ENCODE data around the gene C1QTNF3. TPM values are rescaled to one million over a fixed set of nuclear protein-coding genes. Genes with fewer than 3 reads are reported as not detected.
"Not testable (repeated sequence)": the region's sequence is repeated elsewhere in the genome, so short reads cannot be mapped to it uniquely, and the experiment has no call there.

Gene C1QTNF3
- total and polyA plus RNA-seq, 4 donors = 30.3 to 52.4 (median 40.7) TPM

DNA sequence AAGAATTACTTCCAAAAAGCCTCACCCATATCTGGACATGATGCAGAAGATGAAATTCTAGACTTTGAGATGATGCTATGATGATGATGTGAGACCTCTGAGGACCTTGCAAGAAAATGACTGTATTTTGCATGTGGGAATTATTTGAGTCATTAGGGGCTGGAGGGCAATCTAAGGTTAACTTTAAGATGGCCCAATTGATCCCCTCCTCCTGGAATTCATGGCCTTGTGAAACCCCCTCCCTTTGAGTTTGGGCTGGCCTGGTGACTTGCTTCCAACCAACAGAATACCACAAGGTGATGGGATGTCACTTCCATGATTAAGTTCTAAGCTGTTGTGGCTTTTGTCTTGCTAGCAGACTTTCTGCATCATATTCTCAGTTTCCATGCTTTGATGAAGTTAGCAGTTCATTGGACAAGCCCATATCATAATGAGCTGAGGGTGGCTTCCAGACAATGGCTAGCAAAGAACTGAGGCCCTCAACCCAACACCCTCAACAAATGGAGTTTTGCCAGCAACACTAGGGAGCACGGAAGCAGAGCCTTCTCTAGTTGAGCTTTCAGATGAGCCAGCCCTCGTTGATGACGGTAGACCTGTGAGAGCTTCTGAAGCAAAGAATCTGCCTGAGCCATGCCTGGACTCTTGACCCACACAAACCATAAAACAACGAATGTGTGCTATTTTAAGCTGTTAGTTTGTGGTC, 27.7 kb downstream of the C1QTNF3 start:
- H3K36me3 ChIP-seq (ENCODE audit: control insufficient read depth, insufficient read depth, low read length) = peaks cover 2% of the 10 kb centered on the region
- H3K4me3 ChIP-seq (ENCODE audit: low read depth, low read length) = no peak overlapping the region
- no peaks in the 10 kb centered on the region for H3K9me3 ChIP-seq (ENCODE audit: control insufficient read depth, insufficient read depth, low read length)
- 86% methylated on average over 3 of the region's 4 CpGs for WGBS (ENCODE audit: insufficient coverage)
- DNase-seq (ENCODE audit: low read depth in 4 of 6, low spot score in 6 of 6) = no peak
- no peak overlapping the region for H3K27ac ChIP-seq (ENCODE audit: low read depth, low read length)
- H3K27me3 ChIP-seq (ENCODE audit: control insufficient read depth, insufficient read depth, low read length) = no peaks in the 10 kb centered on the region
- H3K4me1 ChIP-seq (ENCODE audit: control insufficient read depth, insufficient read depth, low read length) = peaks cover 2% of the 10 kb centered on the region

DNA sequence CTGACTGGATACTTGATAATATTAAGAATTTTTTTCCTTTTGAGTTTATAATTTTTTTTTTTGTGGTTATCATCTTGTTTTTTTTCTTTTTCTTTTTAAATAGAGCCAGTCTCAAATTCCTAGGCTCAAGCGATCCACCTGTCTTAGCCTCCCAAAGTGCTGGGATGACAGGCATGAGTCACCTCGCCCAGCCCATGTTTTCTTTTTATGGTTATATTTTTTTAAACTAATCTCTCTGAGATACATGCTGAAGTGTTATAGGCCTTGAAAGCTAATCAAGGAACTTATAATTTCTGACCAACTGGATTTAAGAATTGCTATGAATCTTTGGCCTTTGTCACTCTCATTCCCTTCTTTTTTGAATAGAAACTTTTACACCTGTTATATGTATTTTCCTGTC, 28.4 kb downstream of the C1QTNF3 start:
- no peak for DNase-seq (ENCODE audit: low read depth in 4 of 6, low spot score in 6 of 6)
- no peak overlapping the region for H3K27ac ChIP-seq (ENCODE audit: low read depth, low read length)
- no peak overlapping the region for H3K4me3 ChIP-seq (ENCODE audit: low read depth, low read length)
- peaks cover 2% of the 10 kb centered on the region for H3K36me3 ChIP-seq (ENCODE audit: control insufficient read depth, insufficient read depth, low read length)
- H3K4me1 ChIP-seq (ENCODE audit: control insufficient read depth, insufficient read depth, low read length) = peaks cover 2% of the 10 kb centered on the region
- no peaks in the 10 kb centered on the region for H3K27me3 ChIP-seq (ENCODE audit: control insufficient read depth, insufficient read depth, low read length)
- H3K9me3 ChIP-seq (ENCODE audit: control insufficient read depth, insufficient read depth, low read length) = no peaks in the 10 kb centered on the region
- no CpG with 5 or more reads among the region's 2 CpGs for WGBS (ENCODE audit: insufficient coverage)

DNA sequence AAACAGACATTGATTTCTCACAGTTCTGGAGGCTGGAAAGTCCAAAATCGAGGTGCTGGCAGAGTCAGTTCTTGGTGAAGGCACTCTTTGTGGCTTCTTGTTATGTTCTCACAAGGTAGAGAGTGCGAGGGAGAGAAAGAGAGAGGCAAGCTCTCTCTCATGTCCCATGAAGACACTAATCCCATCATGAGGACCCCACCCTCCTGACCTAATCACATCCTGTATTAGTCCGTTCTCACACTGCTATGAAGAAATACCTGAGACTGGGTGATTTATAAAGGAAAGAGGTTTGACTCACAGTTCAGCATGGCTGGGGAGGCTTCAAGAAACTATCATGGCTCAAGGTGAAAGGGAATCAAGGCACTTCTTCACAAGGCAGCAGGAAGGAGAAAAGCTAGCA, 29.5 kb downstream of the C1QTNF3 start:
- Histone ChIP-seq H3K4me1 (ENCODE audit: control insufficient read depth, insufficient read depth, low read length) (peaks cover 2% of the 10 kb centered on the region), H3K4me3 (ENCODE audit: low read depth, low read length) (no peak overlapping the region), H3K27me3 (ENCODE audit: control insufficient read depth, insufficient read depth, low read length) (no peaks in the 10 kb centered on the region), H3K36me3 (ENCODE audit: control insufficient read depth, insufficient read depth, low read length) (no peaks in the 10 kb centered on the region), H3K27ac (ENCODE audit: low read depth, low read length) (no peak overlapping the region), H3K9me3 (ENCODE audit: control insufficient read depth, insufficient read depth, low read length) (no peaks in the 10 kb centered on the region)
- DNase-seq (ENCODE audit: low read depth in 4 of 6, low spot score in 6 of 6) = no peak
- WGBS (ENCODE audit: insufficient coverage) = 83% methylated on average over 1 of the region's 3 CpGs

GRCh38 chr5:34012791-34013190, 30.2 kb downstream of the C1QTNF3 start:
- H3K27ac ChIP-seq (ENCODE audit: low read depth, low read length) = no peak overlapping the region
- DNase-seq (ENCODE audit: low read depth in 4 of 6, low spot score in 6 of 6) = peak in 5 of 6 donors; percentile 29 to 88 (median 48)
- H3K4me1 ChIP-seq (ENCODE audit: control insufficient read depth, insufficient read depth, low read length) = peaks cover 2% of the 10 kb centered on the region
- H3K4me3 ChIP-seq (ENCODE audit: low read depth, low read length) = no peak overlapping the region
- no peaks in the 10 kb centered on the region for H3K9me3 ChIP-seq (ENCODE audit: control insufficient read depth, insufficient read depth, low read length)
- no peaks in the 10 kb centered on the region for H3K36me3 ChIP-seq (ENCODE audit: control insufficient read depth, insufficient read depth, low read length)
- no peaks in the 10 kb centered on the region for H3K27me3 ChIP-seq (ENCODE audit: control insufficient read depth, insufficient read depth, low read length)

GRCh38 chr5:34011536-34011935, 31.5 kb downstream of the C1QTNF3 start:
- 60% methylated on average over 1 of the region's 4 CpGs for WGBS (ENCODE audit: insufficient coverage)
- Histone ChIP-seq H3K4me1 (ENCODE audit: control insufficient read depth, insufficient read depth, low read length) (peaks cover 7% of the 10 kb centered on the region), H3K27me3 (ENCODE audit: control insufficient read depth, insufficient read depth, low read length) (no peaks in the 10 kb centered on the region), H3K9me3 (ENCODE audit: control insufficient read depth, insufficient read depth, low read length) (no peaks in the 10 kb centered on the region), H3K36me3 (ENCODE audit: control insufficient read depth, insufficient read depth, low read length) (no peaks in the 10 kb centered on the region), H3K4me3 (ENCODE audit: low read depth, low read length) (no peak overlapping the region), H3K27ac (ENCODE audit: low read depth, low read length) (no peak overlapping the region)
- DNase-seq (ENCODE audit: low read depth in 4 of 6, low spot score in 6 of 6) = no peak

DNA sequence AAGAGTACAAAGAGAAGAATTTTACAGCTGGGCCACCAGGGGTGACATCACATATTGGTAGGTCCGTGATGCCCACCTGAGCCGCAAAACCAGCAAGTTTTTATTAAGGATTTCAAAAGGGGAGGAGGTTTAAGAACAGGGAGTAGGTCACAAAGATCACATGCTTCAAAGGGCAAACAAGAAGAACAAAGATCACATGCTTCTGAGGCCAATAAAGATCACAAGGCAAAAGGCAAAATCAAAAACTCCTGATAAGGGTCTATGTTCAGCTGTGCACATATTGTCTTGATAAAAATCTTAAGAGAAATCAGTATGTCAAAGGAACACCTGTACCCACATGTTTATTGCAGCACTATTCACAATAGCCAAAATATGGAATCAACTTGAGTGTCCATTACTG, 32.9 kb downstream of the C1QTNF3 start:
- not testable (repeated sequence) for H3K4me3 ChIP-seq (ENCODE audit: low read depth, low read length); H3K4me1 ChIP-seq (ENCODE audit: control insufficient read depth, insufficient read depth, low read length); DNase-seq (ENCODE audit: low read depth in 4 of 6, low spot score in 6 of 6); H3K27me3 ChIP-seq (ENCODE audit: control insufficient read depth, insufficient read depth, low read length); H3K36me3 ChIP-seq (ENCODE audit: control insufficient read depth, insufficient read depth, low read length); H3K27ac ChIP-seq (ENCODE audit: low read depth, low read length); H3K9me3 ChIP-seq (ENCODE audit: control insufficient read depth, insufficient read depth, low read length)
- no CpG with 5 or more reads among the region's 2 CpGs for WGBS (ENCODE audit: insufficient coverage)

- H3K36me3 ChIP-seq (ENCODE audit: control insufficient read depth, insufficient read depth, low read length) = no peaks in the 10 kb centered on the region
- peak overlapping the region; percentile 99 for H3K27ac ChIP-seq (ENCODE audit: low read depth, low read length)
- WGBS (ENCODE audit: insufficient coverage) = no CpG with 5 or more reads among the region's 1 CpG
- no peaks in the 10 kb centered on the region for H3K27me3 ChIP-seq (ENCODE audit: control insufficient read depth, insufficient read depth, low read length)
- peaks cover 7% of the 10 kb centered on the region for H3K4me1 ChIP-seq (ENCODE audit: control insufficient read depth, insufficient read depth, low read length)
- H3K4me3 ChIP-seq (ENCODE audit: low read depth, low read length) = no peak overlapping the region
- no peaks in the 10 kb centered on the region for H3K9me3 ChIP-seq (ENCODE audit: control insufficient read depth, insufficient read depth, low read length)
- DNase-seq (ENCODE audit: low read depth in 4 of 6, low spot score in 6 of 6) = no peak
Observed at GRCh38 chr5:34009610-34010009, 33.4 kb downstream of the C1QTNF3 start.

- peak in 1 of 6 donors; percentile 7 for DNase-seq (ENCODE audit: low read depth in 4 of 6, low spot score in 6 of 6)
- WGBS (ENCODE audit: insufficient coverage) = no CpG with 5 or more reads among the region's 1 CpG
- peak overlapping the region; percentile 91 for H3K4me3 ChIP-seq (ENCODE audit: low read depth, low read length)
- no peaks in the 10 kb centered on the region for H3K36me3 ChIP-seq (ENCODE audit: control insufficient read depth, insufficient read depth, low read length)
- H3K27me3 ChIP-seq (ENCODE audit: control insufficient read depth, insufficient read depth, low read length) = no peaks in the 10 kb centered on the region
- H3K27ac ChIP-seq (ENCODE audit: low read depth, low read length) = peak overlapping the region; percentile 99
- peaks cover 7% of the 10 kb centered on the region for H3K4me1 ChIP-seq (ENCODE audit: control insufficient read depth, insufficient read depth, low read length)
- no peaks in the 10 kb centered on the region for H3K9me3 ChIP-seq (ENCODE audit: control insufficient read depth, insufficient read depth, low read length)
Observed at GRCh38 chr5:34008802-34009201, 34.2 kb downstream of the C1QTNF3 start.

DNA sequence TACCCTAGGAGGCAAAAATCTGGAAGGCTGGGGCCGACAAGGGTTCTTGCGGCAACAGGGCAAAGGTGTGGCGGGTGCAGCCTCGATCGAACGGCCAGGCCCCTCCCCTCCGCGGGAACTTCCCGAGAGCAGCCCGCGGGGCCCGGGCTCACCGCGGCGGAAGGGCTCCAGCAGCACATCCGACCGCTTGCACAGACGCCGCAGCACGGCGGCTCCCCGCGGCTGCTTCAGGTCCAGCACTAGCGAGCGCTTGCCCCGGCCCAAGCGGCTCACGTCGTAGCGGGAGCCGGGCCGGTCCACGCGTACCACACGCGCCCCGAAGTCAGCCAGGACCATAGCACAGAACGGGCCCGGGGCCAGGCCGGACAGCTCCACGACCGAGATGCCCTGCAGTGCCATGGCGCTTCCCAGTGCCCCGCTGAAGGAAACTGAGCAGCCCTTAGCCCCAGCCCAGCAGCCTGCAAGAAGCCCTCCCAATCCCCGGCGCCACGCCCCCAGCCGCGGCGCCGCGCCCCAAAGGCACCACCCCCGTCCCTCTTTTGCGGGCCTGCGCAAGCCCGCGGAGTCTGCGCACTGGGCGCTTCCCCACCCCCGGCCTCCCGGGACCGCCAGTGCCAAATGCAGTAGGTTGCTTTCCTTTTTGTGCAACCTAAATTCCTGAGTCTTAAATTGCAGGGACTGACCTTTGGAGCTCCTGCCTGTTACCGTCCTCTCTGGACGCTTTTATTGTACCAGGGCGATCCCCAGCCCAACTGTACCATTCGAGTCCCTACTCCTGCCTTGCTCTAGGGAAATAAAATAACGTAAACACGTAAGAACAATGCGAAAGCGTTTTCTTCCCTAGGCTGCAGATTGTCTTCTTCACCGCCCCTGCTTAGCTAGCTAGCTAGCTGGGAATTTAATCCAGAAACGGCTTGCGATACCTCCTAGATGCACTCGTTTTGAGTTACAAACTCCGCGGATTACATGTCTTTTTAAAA, 35.1 kb downstream of the C1QTNF3 start, which contains the start of gene AMACR:
TSS of gene AMACR (minus strand) at position 430 of the 980 bp plus-strand sequence. CDS start at position 399, 31 bp downstream.
- Histone ChIP-seq H3K9me3 (ENCODE audit: control insufficient read depth, insufficient read depth, low read length) (no peaks in the 10 kb centered on the region), H3K36me3 (ENCODE audit: control insufficient read depth, insufficient read depth, low read length) (no peaks in the 10 kb centered on the region), H3K27me3 (ENCODE audit: control insufficient read depth, insufficient read depth, low read length) (no peaks in the 10 kb centered on the region), H3K4me3 (ENCODE audit: low read depth, low read length) (peak within 1 kb of the TSS; percentile 91), H3K27ac (ENCODE audit: low read depth, low read length) (peak within 1 kb of the TSS; percentile 99), H3K4me1 (ENCODE audit: control insufficient read depth, insufficient read depth, low read length) (peaks cover 6% of the 10 kb centered on the region)
- under 1% methylated on average over 71 of the region's 76 CpGs for WGBS (ENCODE audit: insufficient coverage)
- DNase-seq (ENCODE audit: low read depth in 4 of 6, low spot score in 6 of 6) = peak; percentile 88 to 99 (median 94)
